HEK293 (cell line): ENCODE measurements around the gene AKAP6.

Experiments
- CTCF ChIP-seq: fragments of 450-650 bp; formaldehyde crosslinking; IDR thresholded peaks from 2 replicates; pipeline ENCODE4 v1.5.1; 2016; ENCODE audit warnings: missing biosample characterization, missing genetic modification characterization
- GLI2 ChIP-seq: fragments of 450-650 bp; formaldehyde crosslinking; IDR thresholded peaks from 2 replicates; pipeline ENCODE4; 2017; ENCODE audit warnings: missing biosample characterization, missing genetic modification characterization, low read depth, borderline replicate concordance
- ZBTB1 ChIP-seq: fragments of 450-650 bp; formaldehyde crosslinking; IDR thresholded peaks from 2 replicates; pipeline ENCODE4 v1.5.1; 2016; ENCODE audit warnings: missing biosample characterization, missing genetic modification characterization
- ZNF10 ChIP-seq: fragments of 450-650 bp; formaldehyde crosslinking; IDR thresholded peaks from 2 replicates; pipeline ENCODE4 v1.5.1; 2017; ENCODE audit warnings: missing biosample characterization, missing genetic modification characterization
- ZNF114 ChIP-seq: fragments of 450-650 bp; formaldehyde crosslinking; IDR thresholded peaks from 2 replicates; pipeline ENCODE4 v1.5.0; 2017; ENCODE audit warnings: missing biosample characterization, missing genetic modification characterization
- ZNF146 ChIP-seq: fragments of 450-650 bp; formaldehyde crosslinking; IDR thresholded peaks from 2 replicates; pipeline ENCODE4 v1.5.1; 2016; ENCODE audit warnings: missing biosample characterization, missing genetic modification characterization
- ZNF274 ChIP-seq, 2 experiments: fragments of 200-500 bp in 1 of 2; fragments of 450-650 bp in 1 of 2; sonication (Bioruptor generic) in 1 of 2; formaldehyde crosslinking in 1 of 2; IDR thresholded peaks; 2 replicates each; pipeline versions ENCODE4 v1.5.1 to v1.6.1; 2014 to 2016; ENCODE audit warnings: borderline replicate concordance in 1 of 2, inconsistent platforms in 1 of 2, low read length in 1 of 2, missing biosample characterization in 1 of 2, missing genetic modification characterization in 1 of 2
- ZNF623 ChIP-seq: fragments of 450-650 bp; formaldehyde crosslinking; IDR thresholded peaks from 2 replicates; pipeline ENCODE4 v1.5.1; 2016; ENCODE audit warnings: missing biosample characterization, missing genetic modification characterization
- ZNF701 ChIP-seq: fragments of 450-650 bp; formaldehyde crosslinking; IDR thresholded peaks from 2 replicates; pipeline ENCODE4 v1.5.1; 2016; ENCODE audit warnings: missing biosample characterization, missing genetic modification characterization
- ZNF830 ChIP-seq: fragments of 450-650 bp; IDR thresholded peaks from 2 replicates; pipeline ENCODE4 v1.5.0; 2018; ENCODE audit warnings: missing biosample characterization, missing genetic modification characterization, low read depth, mild to moderate bottlenecking, moderate library complexity
- TF ChIP-seq, protein P1 (sequence below): fragments of 450-650 bp; formaldehyde crosslinking; IDR thresholded peaks from 2 replicates; pipeline ENCODE4 v1.5.1; 2016; ENCODE audit warnings: missing biosample characterization, missing genetic modification characterization
- TF ChIP-seq, protein P2 (sequence below): fragments of 450-650 bp; formaldehyde crosslinking; IDR thresholded peaks from 2 replicates; pipeline ENCODE4 v1.5.1; 2016; ENCODE audit warnings: missing biosample characterization, missing genetic modification characterization

- no peak for TF ChIP-seq GLI2 (tag by site-specific recombination)
- TF ChIP-seq CTCF (tag by site-specific recombination) = no peak
- TF ChIP-seq ZNF830 = no peak
- no peak for TF ChIP-seq ZNF274 (IDR thresholded peaks at IDR 0.05; ENCODE audit: low read length)
- TF ChIP-seq ZNF274 (tag by site-specific recombination; IDR thresholded peaks at IDR 0.05; ENCODE audit: borderline replicate concordance) = no peak
- TF ChIP-seq ZNF146 (tag by site-specific recombination) = no peak
- TF ChIP-seq ZNF701 (tag by site-specific recombination) = no peak
- TF ChIP-seq ZNF10 (tag by site-specific recombination) = no peak
- TF ChIP-seq ZBTB1 = no peak
- TF ChIP-seq, protein P1, sequence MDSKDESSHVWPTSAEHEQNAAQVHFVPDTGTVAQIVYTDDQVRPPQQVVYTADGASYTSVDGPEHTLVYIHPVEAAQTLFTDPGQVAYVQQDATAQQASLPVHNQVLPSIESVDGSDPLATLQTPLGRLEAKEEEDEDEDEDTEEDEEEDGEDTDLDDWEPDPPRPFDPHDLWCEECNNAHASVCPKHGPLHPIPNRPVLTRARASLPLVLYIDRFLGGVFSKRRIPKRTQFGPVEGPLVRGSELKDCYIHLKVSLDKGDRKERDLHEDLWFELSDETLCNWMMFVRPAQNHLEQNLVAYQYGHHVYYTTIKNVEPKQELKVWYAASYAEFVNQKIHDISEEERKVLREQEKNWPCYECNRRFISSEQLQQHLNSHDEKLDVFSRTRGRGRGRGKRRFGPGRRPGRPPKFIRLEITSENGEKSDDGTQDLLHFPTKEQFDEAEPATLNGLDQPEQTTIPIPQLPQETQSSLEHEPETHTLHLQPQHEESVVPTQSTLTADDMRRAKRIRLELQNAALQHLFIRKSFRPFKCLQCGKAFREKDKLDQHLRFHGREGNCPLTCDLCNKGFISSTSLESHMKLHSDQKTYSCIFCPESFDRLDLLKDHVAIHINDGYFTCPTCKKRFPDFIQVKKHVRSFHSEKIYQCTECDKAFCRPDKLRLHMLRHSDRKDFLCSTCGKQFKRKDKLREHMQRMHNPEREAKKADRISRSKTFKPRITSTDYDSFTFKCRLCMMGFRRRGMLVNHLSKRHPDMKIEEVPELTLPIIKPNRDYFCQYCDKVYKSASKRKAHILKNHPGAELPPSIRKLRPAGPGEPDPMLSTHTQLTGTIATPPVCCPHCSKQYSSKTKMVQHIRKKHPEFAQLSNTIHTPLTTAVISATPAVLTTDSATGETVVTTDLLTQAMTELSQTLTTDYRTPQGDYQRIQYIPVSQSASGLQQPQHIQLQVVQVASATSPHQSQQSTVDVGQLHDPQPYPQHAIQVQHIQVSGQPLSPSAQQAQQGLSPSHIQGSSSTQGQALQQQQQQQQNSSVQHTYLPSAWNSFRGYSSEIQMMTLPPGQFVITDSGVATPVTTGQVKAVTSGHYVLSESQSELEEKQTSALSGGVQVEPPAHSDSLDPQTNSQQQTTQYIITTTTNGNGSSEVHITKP (tag by site-specific recombination) = no peak
- TF ChIP-seq ZNF114 (tag by site-specific recombination) = no peak
- TF ChIP-seq, protein P2, sequence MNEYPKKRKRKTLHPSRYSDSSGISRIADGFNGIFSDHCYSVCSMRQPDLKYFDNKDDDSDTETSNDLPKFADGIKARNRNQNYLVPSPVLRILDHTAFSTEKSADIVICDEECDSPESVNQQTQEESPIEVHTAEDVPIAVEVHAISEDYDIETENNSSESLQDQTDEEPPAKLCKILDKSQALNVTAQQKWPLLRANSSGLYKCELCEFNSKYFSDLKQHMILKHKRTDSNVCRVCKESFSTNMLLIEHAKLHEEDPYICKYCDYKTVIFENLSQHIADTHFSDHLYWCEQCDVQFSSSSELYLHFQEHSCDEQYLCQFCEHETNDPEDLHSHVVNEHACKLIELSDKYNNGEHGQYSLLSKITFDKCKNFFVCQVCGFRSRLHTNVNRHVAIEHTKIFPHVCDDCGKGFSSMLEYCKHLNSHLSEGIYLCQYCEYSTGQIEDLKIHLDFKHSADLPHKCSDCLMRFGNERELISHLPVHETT (tag by site-specific recombination) = no peak
- TF ChIP-seq ZNF623 (tag by site-specific recombination) = no peak
Observed at GRCh38 chr14:32542507-32542906, 213.4 kb downstream of the AKAP6 start.
